Stimulated activated CD4-positive, alpha-beta T cell treated with anti-CD3 and anti-CD28 coated beads, Interleukin-2, amount 100 ng/mL, for 48 hours (primary cell): ENCODE results near the gene SORL1.
"Not testable (repeated sequence)": the region's sequence is repeated elsewhere in the genome, so short reads cannot be mapped to it uniquely, and the experiment has no call there.

ENCODE experiments used
- DNase-seq, 2 donors: peaks; one replicate each; pipeline ENCODE4 v3.0.0-alpha.2; 2020

The SORL1 gene

GRCh38 chr11:121634273-121634672, 182.2 kb downstream of the SORL1 start:
- DNase-seq, result no peak

- DNase-seq, result no peak
Measured at GRCh38 chr11:121634889-121635288, 182.8 kb downstream of the SORL1 start.

GRCh38 chr11:121636081-121636799, 184.1 kb downstream of the SORL1 start:
- DNase-seq, result no peak

- no peak for DNase-seq
Measured at GRCh38 chr11:121636800-121637176, 184.7 kb downstream of the SORL1 start.

- DNase-seq, result not testable (repeated sequence)
Measured at GRCh38 chr11:121637587-121637986, 185.5 kb downstream of the SORL1 start.

GRCh38 chr11:121643479-121644186, 191.5 kb downstream of the SORL1 start:
- DNase-seq, result no peak

GRCh38 chr11:121644187-121644512, 192.0 kb downstream of the SORL1 start:
- DNase-seq, result no peak

- DNase-seq, result no peak
Measured at GRCh38 chr11:121645001-121645400, 192.9 kb downstream of the SORL1 start.

- no peak for DNase-seq
Measured at GRCh38 chr11:121645596-121645995, 193.5 kb downstream of the SORL1 start.

GRCh38 chr11:121648306-121648705, 196.2 kb downstream of the SORL1 start:
- DNase-seq, result no peak

- no peak for DNase-seq
Measured at GRCh38 chr11:121649798-121650197, 197.7 kb downstream of the SORL1 start.

GRCh38 chr11:121650351-121651256, 198.5 kb downstream of the SORL1 start:
- DNase-seq, result no peak

GRCh38 chr11:121651257-121651605, 199.1 kb downstream of the SORL1 start:
- no peak for DNase-seq

- DNase-seq, result no peak
Measured at GRCh38 chr11:121652971-121653370, 200.9 kb downstream of the SORL1 start.

GRCh38 chr11:121654259-121654842, 202.2 kb downstream of the SORL1 start:
- no peak for DNase-seq

GRCh38 chr11:121654843-121655536, 202.9 kb downstream of the SORL1 start:
- no peak for DNase-seq

GRCh38 chr11:121655537-121656327, 203.6 kb downstream of the SORL1 start:
- peak; percentile 67 to 74 for DNase-seq

- no peak for DNase-seq
Measured at GRCh38 chr11:121656328-121657090, 204.4 kb downstream of the SORL1 start.

GRCh38 chr11:121657146-121657545, 205.0 kb downstream of the SORL1 start:
- DNase-seq, result no peak

- DNase-seq, result no peak
Measured at GRCh38 chr11:121659811-121660210, 207.7 kb downstream of the SORL1 start.

GRCh38 chr11:121661880-121662486, 209.9 kb downstream of the SORL1 start:
- DNase-seq, result no peak
